HL-60 (cell line): ENCODE results near the gene GSDMA.
A peak's percentile ranks its signal among the peaks of the same experiment; 100 is the strongest.

Experiments used
- DNase-seq, 2 experiments: peaks; one replicate each; pipeline ENCODE4 v3.0.0-alpha.2; 2010 to 2020; ENCODE audit warnings: low read depth in 1 of 2, low spot score in 1 of 2
- H3K27ac ChIP-seq: fragments of 250-450 bp; sonication (Bioruptor Pico); replicated peaks from 2 replicates; pipeline ENCODE4 v1.5.1; 2020; ENCODE audit warnings: mild to moderate bottlenecking, moderate library complexity
- H3K27me3 ChIP-seq: fragments of 250-450 bp; sonication (Bioruptor Pico); 2 replicates; pipeline ENCODE4 v1.5.1; 2021; ENCODE audit warnings: mild to moderate bottlenecking, moderate library complexity; ENCODE audit not compliant: insufficient read depth, poor library complexity, severe bottlenecking
- H3K4me3 ChIP-seq: replicated peaks from 2 replicates; pipeline ENCODE4 v1.5.1; 2011; ENCODE audit warnings: mild to moderate bottlenecking, control low read depth, low read length; ENCODE audit not compliant: insufficient read depth
- GABPA ChIP-seq: IDR thresholded peaks from 2 replicates; pipeline ENCODE4 v1.6.1; 2012; ENCODE audit warnings: low read depth
- POLR2AphosphoS5 ChIP-seq: IDR thresholded peaks from 2 replicates; pipeline ENCODE4 v1.6.1; 2012; ENCODE audit warnings: low read depth
- SPI1 ChIP-seq: IDR thresholded peaks from 2 replicates; pipeline ENCODE4 v1.6.1; 2012; ENCODE audit warnings: low read depth, mild to moderate bottlenecking, borderline replicate concordance
- TF ChIP-seq, protein P1 (sequence below): IDR thresholded peaks from 2 replicates; pipeline ENCODE4 v1.6.1; 2012; ENCODE audit warnings: low read depth; ENCODE audit not compliant: insufficient replicate concordance
- TF ChIP-seq, protein P2 (sequence below): IDR thresholded peaks from one replicate; pipeline ENCODE4 v1.5.1; 2011; ENCODE audit warnings: low read length, control low read depth, inconsistent platforms; ENCODE audit not compliant: insufficient read depth

The GSDMA gene

DNA sequence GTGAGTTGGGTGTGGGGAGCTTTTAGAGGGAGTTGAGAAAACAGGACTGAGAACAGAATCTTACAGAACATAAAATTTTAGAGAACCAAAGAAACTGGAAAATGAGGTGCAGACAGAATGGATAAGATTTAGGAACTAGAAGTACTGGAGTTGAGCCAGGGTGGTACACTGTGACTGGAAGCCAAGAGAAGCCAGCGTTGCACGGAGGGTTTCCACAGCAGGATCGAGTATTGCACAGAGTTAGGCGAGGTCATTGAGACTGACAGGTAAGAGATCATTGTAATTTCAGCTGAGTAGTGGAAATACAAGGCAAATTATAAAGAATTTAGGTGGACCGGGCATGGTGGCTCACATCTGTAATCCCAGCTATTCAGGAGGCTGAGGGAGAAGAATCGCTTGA, 6.6 kb downstream of the GSDMA start:
- Histone ChIP-seq H3K4me3 (no peak overlapping the region), H3K27me3 (no peaks in the 10 kb centered on the region), H3K27ac (no peak overlapping the region)
- DNase-seq, result peak in 1 of 2 experiments; percentile 45
- TF ChIP-seq, protein P1, sequence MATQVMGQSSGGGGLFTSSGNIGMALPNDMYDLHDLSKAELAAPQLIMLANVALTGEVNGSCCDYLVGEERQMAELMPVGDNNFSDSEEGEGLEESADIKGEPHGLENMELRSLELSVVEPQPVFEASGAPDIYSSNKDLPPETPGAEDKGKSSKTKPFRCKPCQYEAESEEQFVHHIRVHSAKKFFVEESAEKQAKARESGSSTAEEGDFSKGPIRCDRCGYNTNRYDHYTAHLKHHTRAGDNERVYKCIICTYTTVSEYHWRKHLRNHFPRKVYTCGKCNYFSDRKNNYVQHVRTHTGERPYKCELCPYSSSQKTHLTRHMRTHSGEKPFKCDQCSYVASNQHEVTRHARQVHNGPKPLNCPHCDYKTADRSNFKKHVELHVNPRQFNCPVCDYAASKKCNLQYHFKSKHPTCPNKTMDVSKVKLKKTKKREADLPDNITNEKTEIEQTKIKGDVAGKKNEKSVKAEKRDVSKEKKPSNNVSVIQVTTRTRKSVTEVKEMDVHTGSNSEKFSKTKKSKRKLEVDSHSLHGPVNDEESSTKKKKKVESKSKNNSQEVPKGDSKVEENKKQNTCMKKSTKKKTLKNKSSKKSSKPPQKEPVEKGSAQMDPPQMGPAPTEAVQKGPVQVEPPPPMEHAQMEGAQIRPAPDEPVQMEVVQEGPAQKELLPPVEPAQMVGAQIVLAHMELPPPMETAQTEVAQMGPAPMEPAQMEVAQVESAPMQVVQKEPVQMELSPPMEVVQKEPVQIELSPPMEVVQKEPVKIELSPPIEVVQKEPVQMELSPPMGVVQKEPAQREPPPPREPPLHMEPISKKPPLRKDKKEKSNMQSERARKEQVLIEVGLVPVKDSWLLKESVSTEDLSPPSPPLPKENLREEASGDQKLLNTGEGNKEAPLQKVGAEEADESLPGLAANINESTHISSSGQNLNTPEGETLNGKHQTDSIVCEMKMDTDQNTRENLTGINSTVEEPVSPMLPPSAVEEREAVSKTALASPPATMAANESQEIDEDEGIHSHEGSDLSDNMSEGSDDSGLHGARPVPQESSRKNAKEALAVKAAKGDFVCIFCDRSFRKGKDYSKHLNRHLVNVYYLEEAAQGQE, result no peak
- TF ChIP-seq, protein P2, sequence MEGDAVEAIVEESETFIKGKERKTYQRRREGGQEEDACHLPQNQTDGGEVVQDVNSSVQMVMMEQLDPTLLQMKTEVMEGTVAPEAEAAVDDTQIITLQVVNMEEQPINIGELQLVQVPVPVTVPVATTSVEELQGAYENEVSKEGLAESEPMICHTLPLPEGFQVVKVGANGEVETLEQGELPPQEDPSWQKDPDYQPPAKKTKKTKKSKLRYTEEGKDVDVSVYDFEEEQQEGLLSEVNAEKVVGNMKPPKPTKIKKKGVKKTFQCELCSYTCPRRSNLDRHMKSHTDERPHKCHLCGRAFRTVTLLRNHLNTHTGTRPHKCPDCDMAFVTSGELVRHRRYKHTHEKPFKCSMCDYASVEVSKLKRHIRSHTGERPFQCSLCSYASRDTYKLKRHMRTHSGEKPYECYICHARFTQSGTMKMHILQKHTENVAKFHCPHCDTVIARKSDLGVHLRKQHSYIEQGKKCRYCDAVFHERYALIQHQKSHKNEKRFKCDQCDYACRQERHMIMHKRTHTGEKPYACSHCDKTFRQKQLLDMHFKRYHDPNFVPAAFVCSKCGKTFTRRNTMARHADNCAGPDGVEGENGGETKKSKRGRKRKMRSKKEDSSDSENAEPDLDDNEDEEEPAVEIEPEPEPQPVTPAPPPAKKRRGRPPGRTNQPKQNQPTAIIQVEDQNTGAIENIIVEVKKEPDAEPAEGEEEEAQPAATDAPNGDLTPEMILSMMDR, result no peak
- TF ChIP-seq GABPA, result no peak
- no peak for TF ChIP-seq POLR2AphosphoS5

DNA sequence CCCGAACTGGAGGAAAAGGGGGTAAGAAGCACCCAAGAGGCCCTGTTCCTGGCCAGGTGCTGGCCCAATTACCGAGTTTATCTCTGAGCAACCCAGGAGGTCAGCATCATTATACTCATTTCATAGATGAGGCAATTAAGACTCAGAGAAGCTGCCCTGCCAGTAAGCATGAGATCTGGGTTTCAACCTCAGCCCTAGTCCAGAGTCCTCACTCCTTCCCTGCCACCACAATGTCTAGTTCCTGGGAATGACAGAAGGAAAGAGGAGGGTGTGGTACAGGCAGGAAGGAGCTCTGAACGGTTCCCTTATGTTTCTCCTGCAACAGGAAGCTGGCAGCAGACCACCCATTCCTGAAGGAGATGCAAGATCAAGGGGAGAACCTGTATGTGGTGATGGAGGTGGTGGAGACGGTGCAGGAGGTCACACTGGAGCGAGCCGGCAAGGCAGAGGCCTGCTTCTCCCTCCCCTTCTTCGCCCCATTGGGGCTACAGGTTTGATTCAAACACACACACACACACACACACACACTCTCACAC, 7.4 kb downstream of the GSDMA start:
- no peak overlapping the region for H3K4me3 ChIP-seq
- no peak overlapping the region for H3K27ac ChIP-seq
- DNase-seq, result no peak
- H3K27me3 ChIP-seq, result no peaks in the 10 kb centered on the region
- TF ChIP-seq GABPA, result no peak
- TF ChIP-seq, protein P2, result no peak
- no peak for TF ChIP-seq SPI1

DNA sequence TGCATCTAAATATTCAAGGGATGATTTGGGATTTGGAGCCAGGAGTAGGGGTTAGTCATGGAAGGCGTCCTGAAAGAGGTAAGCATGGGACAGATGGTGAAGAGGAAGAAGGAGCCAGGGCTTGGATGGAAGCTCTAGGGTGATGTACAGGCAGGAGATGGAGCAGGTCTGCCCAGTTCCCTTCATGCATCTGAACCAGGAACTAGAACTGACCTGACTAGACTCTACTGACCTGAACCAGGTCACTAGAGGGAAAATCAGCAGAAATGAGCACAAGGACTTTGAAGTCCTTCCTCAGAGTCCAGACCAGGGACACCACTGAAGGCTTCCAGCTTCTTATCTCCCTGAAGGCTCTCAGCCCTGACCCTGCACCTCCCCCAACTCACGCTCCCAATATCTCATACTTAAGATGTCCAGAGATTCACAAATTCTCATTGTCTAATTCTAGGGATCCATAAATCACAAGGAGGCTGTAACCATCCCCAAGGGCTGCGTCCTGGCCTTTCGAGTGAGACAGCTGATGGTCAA, 8.3 kb downstream of the GSDMA start:
- H3K4me3 ChIP-seq, result no peak overlapping the region
- no peak overlapping the region for H3K27ac ChIP-seq
- DNase-seq, result no peak
- TF ChIP-seq, protein P1, result no peak
- no peak for TF ChIP-seq GABPA
- TF ChIP-seq SPI1, result no peak
- no peak for TF ChIP-seq POLR2AphosphoS5
- TF ChIP-seq, protein P2, result no peak
- H3K27me3 ChIP-seq, result no peaks in the 10 kb centered on the region

DNA sequence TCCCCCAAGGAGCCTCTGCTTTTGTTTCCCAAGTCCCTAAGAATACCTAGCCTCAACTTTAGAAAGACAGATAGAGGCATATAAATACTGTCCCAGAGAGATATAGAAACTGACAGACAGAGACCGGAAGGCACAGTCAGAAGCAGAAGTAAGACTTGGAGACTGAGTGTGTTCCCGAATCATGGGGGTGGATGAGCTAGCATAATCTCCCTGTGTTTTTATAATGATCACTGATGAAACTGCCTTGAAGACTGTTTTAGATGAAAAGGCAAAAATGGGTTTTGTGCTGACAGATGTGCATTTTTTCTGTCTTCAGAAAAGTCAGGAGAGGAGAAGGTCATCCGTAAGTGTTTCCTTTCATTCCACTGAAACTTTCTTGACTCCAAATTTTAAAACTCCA, 9.5 kb downstream of the GSDMA start:
- H3K27ac ChIP-seq, result peak overlapping the region; percentile 46
- H3K4me3 ChIP-seq, result no peak overlapping the region
- peak in 1 of 2 experiments; percentile 60 for DNase-seq
- no peaks in the 10 kb centered on the region for H3K27me3 ChIP-seq
- TF ChIP-seq POLR2AphosphoS5 (no peak), GABPA (no peak), SPI1 (no peak)
- TF ChIP-seq, protein P2, result no peak
- TF ChIP-seq, protein P1, result no peak
